GM21529 (cell line): ENCODE results near the gene CIBAR2.

Experiments
- ATAC-seq: cut with Tn5 transposase; IDR thresholded peaks from one replicate; pipeline ENCODE4 v1.9.1; 2021; ENCODE audit not compliant: unreplicated experiment

CIBAR2 gene

DNA sequence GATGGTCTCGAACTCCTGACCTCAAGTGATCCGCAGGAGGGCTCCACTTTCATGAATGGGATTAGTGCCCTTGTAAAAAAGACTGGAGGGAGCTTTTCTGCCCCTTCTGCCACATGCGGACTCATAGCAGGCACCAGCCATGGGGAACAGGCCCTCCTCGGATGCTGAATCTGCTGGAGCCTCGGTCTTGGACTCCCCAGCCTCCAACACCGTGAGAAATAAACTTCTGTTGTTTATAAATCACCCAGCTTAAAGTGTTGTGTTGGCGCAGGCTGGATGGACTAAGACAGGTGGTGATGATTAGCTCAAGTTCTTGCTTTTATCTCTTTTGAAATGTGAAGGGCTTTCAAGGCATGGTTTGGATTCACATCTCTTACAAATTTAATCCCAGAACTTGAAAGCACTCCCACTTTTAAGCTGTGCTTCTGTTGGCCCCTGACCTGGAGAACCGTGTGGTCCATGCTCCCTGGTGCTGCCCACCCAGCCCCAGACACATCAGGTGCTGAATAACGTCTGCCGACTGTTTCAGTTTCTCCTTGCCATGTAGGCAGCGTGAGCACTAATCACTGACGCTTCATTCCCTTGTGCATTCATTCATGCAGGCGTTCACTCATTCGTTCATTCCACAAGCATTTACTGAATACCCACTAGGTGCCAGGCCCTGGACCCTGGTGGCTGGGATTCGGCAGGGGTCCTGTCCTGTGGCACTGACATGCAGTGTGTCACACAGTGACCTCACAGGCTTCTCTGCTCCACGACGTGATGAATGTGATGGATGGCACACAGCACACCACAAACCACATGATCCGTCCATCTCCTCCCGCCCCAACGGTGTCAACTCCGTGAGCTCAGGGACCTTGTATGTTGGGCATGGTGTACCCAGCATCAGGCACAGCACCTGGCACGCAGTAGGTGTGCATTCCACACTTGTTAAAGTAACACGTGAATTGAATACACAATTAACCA lies 8.9 kb downstream of the CIBAR2 start:
- ATAC-seq = no peak

GRCh38 chr16:85101956-85102630 lies 10.2 kb downstream of the CIBAR2 start:
- no peak for ATAC-seq

DNA sequence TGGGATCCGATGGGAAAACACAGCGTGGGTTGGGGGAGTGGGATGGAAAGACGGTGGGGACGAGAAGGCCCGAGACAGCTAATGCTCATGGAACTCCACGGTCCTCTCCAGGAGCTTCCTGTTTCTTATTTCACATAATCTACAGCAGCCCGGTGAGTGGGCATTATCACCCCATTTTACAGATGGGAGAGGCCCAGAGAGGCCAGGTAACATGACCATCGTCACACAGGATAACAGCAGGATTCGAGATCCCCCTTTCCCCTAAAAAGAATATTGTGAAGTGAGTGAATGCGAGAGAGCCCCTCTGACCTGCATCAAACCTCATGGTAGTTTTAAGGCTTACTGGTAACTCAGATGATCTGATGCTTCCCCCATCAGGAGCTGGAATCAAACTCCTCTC lies 12.0 kb downstream of the CIBAR2 start:
- ATAC-seq = no peak

GRCh38 chr16:85098565-85098964 lies 13.7 kb downstream of the CIBAR2 start:
- no peak for ATAC-seq

DNA sequence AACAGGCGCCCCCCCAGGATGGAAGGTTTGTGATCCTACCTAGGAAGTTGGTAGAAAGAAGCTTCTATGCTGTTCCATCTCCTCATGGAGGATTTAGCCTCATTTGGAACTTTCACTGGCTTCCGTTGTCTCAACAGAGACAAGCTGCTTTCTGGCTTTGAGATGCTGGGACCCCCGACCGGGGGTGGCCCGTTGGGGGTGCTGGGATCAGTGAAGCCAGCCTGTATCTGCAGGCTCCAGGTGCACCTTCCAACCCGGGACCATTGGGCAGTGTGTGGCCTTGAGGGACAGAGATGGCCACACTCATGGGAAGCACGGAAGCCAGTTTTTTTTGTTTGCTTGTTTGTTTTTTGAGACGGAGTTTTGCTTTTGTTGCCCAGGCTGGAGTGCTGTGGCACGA lies 15.4 kb downstream of the CIBAR2 start:
- ATAC-seq = no peak

DNA sequence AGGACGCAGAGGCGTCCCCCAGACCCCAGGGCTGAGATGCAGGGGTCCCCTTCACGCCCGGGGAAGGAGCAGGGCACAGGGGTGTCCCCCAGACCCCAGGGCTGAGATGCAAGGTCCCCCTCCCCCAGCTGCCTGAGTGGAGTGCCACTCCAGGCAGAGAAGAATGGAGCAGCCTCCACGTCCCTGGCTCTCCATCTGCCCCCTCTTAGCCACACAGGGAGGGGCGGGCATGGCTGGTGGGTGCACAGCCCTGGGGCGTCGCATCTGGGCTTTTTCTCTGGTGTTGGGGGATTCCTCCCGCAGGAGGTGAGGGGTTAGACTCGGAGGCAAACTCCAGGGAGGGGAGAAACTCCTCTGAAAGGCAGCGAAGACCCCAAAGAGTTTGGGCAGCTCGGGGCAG lies 17.5 kb downstream of the CIBAR2 start:
- no peak for ATAC-seq

- no peak for ATAC-seq
Observed at GRCh38 chr16:85094176-85094805, 18.0 kb downstream of the CIBAR2 start.

DNA sequence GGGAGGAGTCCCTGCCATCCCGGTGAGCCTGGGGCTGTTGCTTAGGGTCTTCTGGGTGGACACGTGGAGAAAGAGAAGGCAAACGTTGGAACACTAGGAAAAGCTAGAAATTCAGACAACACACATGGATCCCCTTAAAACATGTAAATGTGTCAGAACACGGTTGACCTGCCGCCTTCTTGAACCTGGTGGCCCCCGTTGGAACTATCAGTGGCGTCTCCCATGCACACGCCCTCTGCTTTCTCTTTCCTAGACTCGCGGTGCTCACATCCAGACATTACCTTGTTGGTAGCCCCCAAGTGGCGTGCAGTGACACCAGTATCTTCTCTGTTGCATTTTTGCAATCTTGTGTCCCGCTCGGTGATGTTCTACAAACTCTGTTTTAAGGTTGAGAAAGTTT lies 18.6 kb downstream of the CIBAR2 start:
- ATAC-seq = no peak

GRCh38 chr16:85092851-85093250 lies 19.4 kb downstream of the CIBAR2 start:
- ATAC-seq = no peak

- no peak for ATAC-seq
Observed at GRCh38 chr16:85092309-85092708, 20.0 kb downstream of the CIBAR2 start.

GRCh38 chr16:85091522-85091910 lies 20.8 kb downstream of the CIBAR2 start:
- no peak for ATAC-seq

DNA sequence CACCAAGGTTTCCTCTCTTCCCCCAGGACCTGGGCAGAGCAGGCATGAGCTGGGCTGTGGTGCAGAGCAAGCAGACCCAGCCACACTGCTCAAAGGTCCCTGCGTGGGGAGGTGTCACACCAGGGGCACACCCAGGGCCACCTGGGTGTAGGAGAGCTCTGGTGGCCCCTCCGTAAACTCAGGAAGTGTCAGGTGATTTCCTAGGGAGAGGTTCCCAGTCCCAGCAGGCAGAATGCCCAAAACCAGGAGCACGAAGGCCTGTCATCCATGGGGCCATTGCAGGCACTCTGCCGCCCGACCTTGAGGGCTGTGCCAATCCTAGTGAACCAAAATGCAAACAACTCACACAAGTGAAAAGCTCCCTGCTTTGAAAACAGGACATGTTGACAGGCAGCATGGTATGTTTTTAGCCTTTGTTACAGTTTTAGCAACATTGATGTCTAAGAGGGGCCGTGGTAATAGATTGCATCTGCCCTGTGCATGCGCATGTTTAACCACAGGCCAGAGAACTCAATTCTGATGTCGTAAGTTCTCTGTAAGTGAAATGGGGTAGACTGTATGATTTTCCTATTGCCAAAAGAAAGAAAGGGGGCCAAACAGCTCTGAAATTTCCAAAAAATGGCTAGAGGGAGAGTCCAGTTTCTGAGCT lies 21.3 kb downstream of the CIBAR2 start:
- ATAC-seq = no peak

GRCh38 chr16:85090181-85090580 lies 22.1 kb downstream of the CIBAR2 start:
- ATAC-seq = no peak

- no peak for ATAC-seq
Observed at GRCh38 chr16:85089525-85089924, 22.7 kb downstream of the CIBAR2 start.

- no peak for ATAC-seq
Observed at GRCh38 chr16:85088570-85089199, 23.6 kb downstream of the CIBAR2 start.

- ATAC-seq = no peak
Observed at GRCh38 chr16:85087899-85088569, 24.2 kb downstream of the CIBAR2 start.

DNA sequence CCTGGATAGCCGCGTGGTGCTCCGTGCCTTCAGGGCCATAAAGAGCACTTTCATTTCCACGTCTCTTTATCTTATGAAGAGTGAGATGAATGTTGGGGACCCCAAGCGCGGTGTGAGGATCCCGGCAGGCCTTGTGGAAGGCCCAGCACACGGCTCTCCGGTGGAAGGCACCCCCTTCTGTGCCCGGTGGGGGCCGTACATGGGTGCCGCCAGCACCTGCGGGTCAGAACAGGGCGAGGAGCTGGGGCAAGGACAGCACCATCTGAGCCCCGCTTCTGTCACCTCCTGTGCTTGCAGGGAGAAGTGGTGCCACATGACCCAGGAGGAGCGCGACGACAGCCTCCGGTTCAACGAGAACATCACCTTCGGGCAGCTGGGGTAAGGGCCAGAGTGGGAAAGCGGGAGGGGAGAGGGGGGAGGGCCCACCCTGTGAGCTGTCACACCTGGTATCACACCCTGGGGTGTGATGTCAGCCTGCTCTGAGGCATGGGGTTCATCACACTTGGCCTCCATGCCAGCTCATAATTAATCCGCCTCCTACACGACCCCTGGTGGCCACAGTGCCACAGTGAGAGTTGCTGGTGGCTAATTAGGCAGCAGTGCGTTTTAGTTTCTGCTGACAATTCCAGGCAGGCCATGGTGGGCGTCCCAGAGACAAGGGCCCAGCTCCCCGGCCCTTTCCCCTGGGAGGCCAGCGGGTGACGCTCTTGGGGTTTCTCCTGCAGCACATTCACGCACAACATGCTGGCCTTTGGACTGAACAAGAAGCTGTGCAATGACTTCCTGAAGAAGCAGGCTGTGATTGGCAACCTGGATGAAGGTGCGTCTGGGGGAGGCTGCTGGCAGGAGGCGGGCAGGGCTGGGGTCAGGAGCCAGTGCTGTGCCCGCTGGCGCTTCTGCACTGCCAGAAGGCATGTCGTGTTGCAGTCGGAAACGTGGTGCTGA lies 25.7 kb downstream of the CIBAR2 start:
- peak; percentile 52 for ATAC-seq

- no peak for ATAC-seq
Observed at GRCh38 chr16:85085721-85086120, 26.6 kb downstream of the CIBAR2 start.

DNA sequence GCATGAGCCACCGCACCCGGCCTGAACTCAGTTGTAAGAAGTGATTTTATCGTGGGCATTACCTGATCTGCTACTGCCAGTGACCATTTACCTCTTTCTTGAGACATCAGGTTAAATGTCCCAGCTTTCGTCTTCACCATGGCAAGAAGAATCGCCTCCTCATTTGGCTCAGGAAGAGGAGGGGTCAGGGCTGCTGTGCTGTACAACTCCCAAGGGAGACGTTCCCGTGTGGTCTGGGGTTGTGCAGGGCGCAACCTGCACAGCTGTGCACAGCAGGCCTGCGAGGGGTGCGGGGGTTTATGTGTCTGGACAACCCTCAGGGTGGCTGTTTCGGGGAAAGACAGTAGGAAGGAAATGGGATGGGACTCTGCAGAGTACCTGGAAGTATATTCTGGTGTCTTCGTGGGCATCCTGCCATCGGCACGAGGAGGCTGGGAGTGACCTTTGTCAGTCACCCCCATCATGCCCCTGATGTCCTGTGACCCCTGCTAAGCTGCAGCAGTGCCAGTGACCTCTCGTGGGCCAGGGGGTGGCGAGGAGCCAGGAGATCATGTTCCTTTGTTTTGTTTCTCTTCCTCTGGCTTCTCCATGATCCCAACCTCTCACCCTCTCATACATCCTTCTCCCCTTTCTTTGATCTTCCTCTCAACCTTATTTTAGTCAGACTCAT lies 27.3 kb downstream of the CIBAR2 start:
- ATAC-seq = no peak
